K562 (cell line): Measurements from ENCODE around the gene CAPN2. TPM values are rescaled to one million over a fixed set of nuclear protein-coding genes. Genes with fewer than 3 reads are reported as not detected.

Experiments used
- FOXP1 ChIP-seq: sonication (generic); formaldehyde crosslinking; IDR thresholded peaks from 2 replicates; pipeline ENCODE4 v1.8.0; 2022; ENCODE audit warnings: mild to moderate bottlenecking, missing genetic modification reagents
- GTF2A2 ChIP-seq: IDR thresholded peaks from 2 replicates; pipeline ENCODE4 v1.6.1; 2016; ENCODE audit warnings: mild to moderate bottlenecking, missing genetic modification characterization, missing compliant biosample characterization
- HNRNPH1 ChIP-seq: fragments of 200-400 bp; formaldehyde crosslinking; optimal IDR thresholded peaks from 2 replicates; pipeline ENCODE3; 2017; ENCODE audit warnings: low read depth, mild to moderate bottlenecking, low read length, moderate library complexity
- NFATC3 ChIP-seq: fragments of 450-650 bp; IDR thresholded peaks from 2 replicates; pipeline ENCODE4 v1.6.1; 2017; ENCODE audit warnings: mild to moderate bottlenecking
- NFE2L1 ChIP-seq: fragments of 450-650 bp; IDR thresholded peaks from 2 replicates; pipeline ENCODE4 v1.6.1; 2016; ENCODE audit warnings: missing genetic modification characterization, low read depth, mild to moderate bottlenecking, missing compliant biosample characterization, moderate library complexity, borderline replicate concordance
- PHB ChIP-seq: fragments of 250-450 bp; sonication (Bioruptor Pico); IDR thresholded peaks from 2 replicates; pipeline ENCODE4 v1.5.0; 2021
- SIN3A ChIP-seq, 2 experiments: fragments of 150-350 bp in 1 of 2; IDR thresholded peaks; 2 replicates each; pipeline ENCODE4 v1.6.1; 2011 to 2016; ENCODE audit warnings: borderline replicate concordance in 2 of 2, low read depth in 2 of 2, low read length in 2 of 2, mild to moderate bottlenecking in 2 of 2, moderate library complexity in 2 of 2; ENCODE audit not compliant: control insufficient read depth in 1 of 2
- ZKSCAN3 ChIP-seq: fragments of 250-450 bp; sonication (Bioruptor Pico); IDR thresholded peaks from 2 replicates; pipeline ENCODE4 v1.4.0; 2020
- ZNF253 ChIP-seq: fragments of 250-450 bp; sonication (Bioruptor Pico); conservative IDR thresholded peaks from 2 replicates; pipeline ENCODE4 v1.6.1; 2021; ENCODE audit warnings: mild to moderate bottlenecking
- ZNF282 ChIP-seq: sonication (generic); formaldehyde crosslinking; IDR thresholded peaks from 2 replicates; pipeline ENCODE4 v1.8.1; 2023; ENCODE audit warnings: missing genetic modification reagents
- ZNF668 ChIP-seq: fragments of 250-450 bp; sonication (Bioruptor Pico); IDR thresholded peaks from 2 replicates; pipeline ENCODE4 v1.8.0; 2022; ENCODE audit warnings: mild to moderate bottlenecking, inconsistent platforms
- ZNF740 ChIP-seq, 3 experiments: fragments of 200-800 bp in 1 of 3; sonication (Bioruptor generic) in 1 of 3; sonication (generic) in 1 of 3; formaldehyde crosslinking in 1 of 3; IDR thresholded peaks; 2 replicates each; pipeline versions ENCODE4 v1.6.1 to v1.8.0; 2016 to 2022; ENCODE audit warnings: mild to moderate bottlenecking in 2 of 3, missing compliant biosample characterization in 2 of 3, missing genetic modification characterization in 2 of 3, missing genetic modification reagents in 1 of 3
- polyA plus RNA-seq, 8 experiments: library from polyadenylated mRNA; depleted of rRNA in 4 of 8; stranded (reverse) in 5 of 8; unstranded in 3 of 8; fragments of >200 nt; fragmentation: Nextera tagmentation in 2 of 8; fragmentation: Illumina TruSeq in 1 of 8; extraction: Ambion mirVana in 2 of 8; extraction: Trizol in 1 of 8; gene quantifications; 2 replicates each; pipeline versions ENCODE4 v1.2.1 to v1.2.3, GENCODE V29; 2011 to 2014; ENCODE audit warnings: inconsistent platforms in 1 of 8, missing spikeins in 1 of 8
- total RNA-seq, 7 experiments: library from RNA; depleted of rRNA in 6 of 7; stranded (reverse); fragments of >200 nt in 6 of 7; fragmentation: Illumina TruSeq in 2 of 7; extraction: Trizol in 2 of 7; gene quantifications; 2 replicates each; pipeline versions ENCODE4 v1.2.1 to v1.2.3, GENCODE V29; 2011 to 2021; ENCODE audit warnings: low replicate concordance in 1 of 7
- TF ChIP-seq, protein P1 (sequence below): sonication (generic); formaldehyde crosslinking; IDR thresholded peaks from 2 replicates; pipeline ENCODE4 v1.8.0; 2022; ENCODE audit warnings: mild to moderate bottlenecking, missing genetic modification reagents
- TF ChIP-seq, protein P2 (sequence below): fragments of 450-650 bp; formaldehyde crosslinking; IDR thresholded peaks from 2 replicates; pipeline ENCODE4 v1.4.0; 2020; ENCODE audit warnings: mild to moderate bottlenecking, moderate library complexity

Gene CAPN2
- total and polyA plus RNA-seq, 9 of the 15 experiments (the other 6 are each of a cell fraction or from before 2014, with no cell fraction given), result 24.6 to 157 (median 101) TPM

GRCh38 chr1:223700942-223701637, 11.2 kb upstream of the CAPN2 start (continued):
- TF ChIP-seq FOXP1 (CRISPR knock-in tag) (no peak), SIN3A (IDR thresholded peaks at IDR 0.05; ENCODE audit: borderline replicate concordance in 2 of 2, control insufficient read depth in 1 of 2, low read depth in 2 of 2, low read length in 2 of 2) (no peak), ZNF282 (CRISPR knock-in tag) (no peak), NFATC3 (no peak), NFE2L1 (tag) (peak; percentile 95), GTF2A2 (no peak), HNRNPH1 (no peak), ZNF740 (CRISPR knock-in tag; IDR thresholded peaks at IDR 0.05) (no peak), ZNF740 (tag; IDR thresholded peaks at IDR 0.05) (no peak), ZNF668 (CRISPR knock-in tag) (no peak), ZKSCAN3 (no peak), PHB (CRISPR knock-in tag) (no peak), ZNF253 (no peak)
- TF ChIP-seq, protein P1, sequence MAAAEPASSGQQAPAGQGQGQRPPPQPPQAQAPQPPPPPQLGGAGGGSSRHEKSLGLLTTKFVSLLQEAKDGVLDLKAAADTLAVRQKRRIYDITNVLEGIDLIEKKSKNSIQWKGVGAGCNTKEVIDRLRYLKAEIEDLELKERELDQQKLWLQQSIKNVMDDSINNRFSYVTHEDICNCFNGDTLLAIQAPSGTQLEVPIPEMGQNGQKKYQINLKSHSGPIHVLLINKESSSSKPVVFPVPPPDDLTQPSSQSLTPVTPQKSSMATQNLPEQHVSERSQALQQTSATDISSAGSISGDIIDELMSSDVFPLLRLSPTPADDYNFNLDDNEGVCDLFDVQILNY (CRISPR knock-in tag), result no peak
- TF ChIP-seq, protein P2, sequence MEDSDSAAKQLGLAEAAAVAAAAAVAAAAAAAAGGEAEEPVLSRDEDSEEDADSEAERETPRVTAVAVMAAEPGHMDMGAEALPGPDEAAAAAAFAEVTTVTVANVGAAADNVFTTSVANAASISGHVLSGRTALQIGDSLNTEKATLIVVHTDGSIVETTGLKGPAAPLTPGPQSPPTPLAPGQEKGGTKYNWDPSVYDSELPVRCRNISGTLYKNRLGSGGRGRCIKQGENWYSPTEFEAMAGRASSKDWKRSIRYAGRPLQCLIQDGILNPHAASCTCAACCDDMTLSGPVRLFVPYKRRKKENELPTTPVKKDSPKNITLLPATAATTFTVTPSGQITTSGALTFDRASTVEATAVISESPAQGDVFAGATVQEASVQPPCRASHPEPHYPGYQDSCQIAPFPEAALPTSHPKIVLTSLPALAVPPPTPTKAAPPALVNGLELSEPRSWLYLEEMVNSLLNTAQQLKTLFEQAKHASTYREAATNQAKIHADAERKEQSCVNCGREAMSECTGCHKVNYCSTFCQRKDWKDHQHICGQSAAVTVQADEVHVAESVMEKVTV (CRISPR knock-in tag), result no peak
